Measurements from ENCODE around the gene SLC43A3. TPM values are rescaled to one million over a fixed set of nuclear protein-coding genes. Genes with fewer than 3 reads are reported as not detected.

The SLC43A3 gene
- total and polyA plus RNA-seq, 9 of the 15 experiments (the other 6 are each of a cell fraction or from before 2014, with no cell fraction given): 63.7 to 281 (median 139) TPM

DNA sequence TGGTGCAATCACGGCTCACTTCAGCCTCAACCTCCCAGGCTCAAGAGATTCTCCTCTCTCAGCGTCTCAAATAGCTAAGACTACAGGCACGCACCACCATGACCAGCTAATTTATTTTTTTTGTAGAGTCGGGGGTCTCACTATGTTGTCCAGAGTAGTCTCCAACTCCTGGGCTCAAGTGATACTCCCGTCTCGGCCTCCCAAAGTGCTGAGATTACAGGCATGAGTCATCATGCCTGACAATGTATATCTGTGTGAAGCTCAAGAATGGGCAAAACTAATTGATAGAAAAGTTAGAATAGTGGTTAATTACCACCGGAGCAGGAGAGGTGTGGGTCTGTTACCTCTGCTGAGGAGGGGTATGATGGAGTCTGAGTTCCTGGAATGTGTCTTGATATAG, 9.1 kb upstream of the SLC43A3 start:
- Histone ChIP-seq H3K79me2 (ENCODE audit: control insufficient read depth, insufficient read depth, low read length) (no peaks in the 10 kb centered on the region), H3K4me1 (replicated peaks in 1 of 2; ENCODE audit: control insufficient read depth in 2 of 2, insufficient read depth in 2 of 2, low read length in 2 of 2) (peaks cover 12 to 36% of the 10 kb centered on the region in 2 experiments), H3K4me3 (no peak overlapping the region), H3K9me1 (ENCODE audit: control insufficient read depth, insufficient read depth, low read length) (no peaks in the 10 kb centered on the region), H4K20me1 (replicated peaks; ENCODE audit: control insufficient read depth, insufficient read depth, low read length) (no peaks in the 10 kb centered on the region), H3K9me3 (replicated peaks; ENCODE audit: control insufficient read depth, insufficient read depth, low read depth, low read length) (no peaks in the 10 kb centered on the region), H3K27me3 (ENCODE audit: control insufficient read depth in 2 of 2, insufficient read depth in 2 of 2, low read length in 2 of 2) (no peaks in the 10 kb centered on the region; a peak in 1 of 5 replicates), H2AFZ (ENCODE audit: low read depth, low read length) (no peak overlapping the region), H3K27ac (ENCODE audit: extremely low read depth, low read depth, low read length) (no peak overlapping the region), H3K4me2 (ENCODE audit: insufficient read depth, low read length) (no peak overlapping the region), H3K36me3 (ENCODE audit: control insufficient read depth, insufficient read depth, low read length) (no peaks in the 10 kb centered on the region), H3K9ac (ENCODE audit: insufficient read depth in 1 of 2, low read depth in 2 of 2, low read length in 2 of 2) (no peak overlapping the region)
- no TSS peak for BruUV-seq (replicated peaks)
- ChIA-PET CTCF (ENCODE audit: low intra/inter-chr PET ratio) (no interaction called here), POLR2A (interaction anchor here (1.7 kb wide), 2 partner anchors 8 to 16 kb away, joined by 4 to 7 read pairs; partner anchors contain the start of gene SLC43A3)
- no peak for TF ChIP-seq TSC22D4 (tag; IDR thresholded peaks at IDR 0.05)
- TF ChIP-seq FOSL1 (tag; conservative IDR thresholded peaks at IDR 0.05): peak; percentile 59
- peak; percentile 55 to 70; a peak in 3 of 4 replicates for TF ChIP-seq KDM1A (IDR thresholded peaks at IDR 0.05)
- TF ChIP-seq JUND (IDR thresholded peaks at IDR 0.05; ENCODE audit: borderline replicate concordance, low read depth, low read length): peak; percentile 72
- TF ChIP-seq JUND (tag; IDR thresholded peaks at IDR 0.05; ENCODE audit: borderline replicate concordance, low read depth, low read length): peak; percentile 62; the same call in 1 of the 3 replicates
- peak; percentile 84 for TF ChIP-seq ATF3 (IDR thresholded peaks at IDR 0.05)
- no peak for TF ChIP-seq ATF3 (CRISPR knock-in tag; conservative IDR thresholded peaks at IDR 0.05)
- no peak for TF ChIP-seq ZNF175 (CRISPR knock-in tag; IDR thresholded peaks at IDR 0.05; ENCODE audit: low read depth)
- 0 out of 4 replicates have a peak, but pooled peaks of 1 of the 2 experiments have one; percentile 8 for TF ChIP-seq RCOR1 (IDR thresholded peaks at IDR 0.05; ENCODE audit: borderline replicate concordance in 1 of 2, low read depth in 2 of 2, low read length in 2 of 2)
- TF ChIP-seq DPF2 (IDR thresholded peaks at IDR 0.05): 0 out of 2 replicates have a peak, but pooled peaks have one; percentile 12
- peak; percentile 85 for TF ChIP-seq ZNF121 (CRISPR knock-in tag; conservative IDR thresholded peaks at IDR 0.05)
- no peak for TF ChIP-seq ZBTB9 (CRISPR knock-in tag; IDR thresholded peaks at IDR 0.05)
- TF ChIP-seq ARID1B (IDR thresholded peaks at IDR 0.05): 0 out of 2 replicates have a peak, but pooled peaks have one; percentile 31
- ATAC-seq (no peak), DNase-seq (ENCODE audit: extremely low read depth in 1 of 4, low spot score in 3 of 4) (no peak), FAIRE-seq (no peak)
- intact Hi-C loops (cut with micrococcal nuclease): no loop called here
- 22% methylated on average over 7 of the region's 7 CpGs for WGBS (ENCODE audit: insufficient coverage, low coverage, missing lambda C conversion rate)
- in situ Hi-C loops (cut with MboI): no loop called here

All from K562 (cell line).